Osteocyte (in vitro differentiated cells): Measurements from ENCODE around the gene LBX1. TPM values are rescaled to one million over a fixed set of nuclear protein-coding genes. Genes with fewer than 3 reads are reported as not detected.

Experiments used
- DNase-seq: peaks from one replicate; pipeline ENCODE4 v3.0.0; 2021; ENCODE audit warnings: mixed read lengths; ENCODE audit not compliant: unreplicated experiment; ENCODE audit errors: extremely low spot score
- H3K27ac Mint-ChIP-seq: one replicate; pipeline ENCODE4 v1.8.0; 2021; ENCODE audit warnings: mild to moderate bottlenecking, mixed read lengths; ENCODE audit not compliant: unreplicated experiment
- H3K27me3 Mint-ChIP-seq: one replicate; pipeline ENCODE4 v1.8.0; 2021; ENCODE audit warnings: mixed read lengths; ENCODE audit not compliant: unreplicated experiment
- H3K36me3 Mint-ChIP-seq: one replicate; pipeline ENCODE4 v1.8.0; 2021; ENCODE audit warnings: mixed read lengths; ENCODE audit not compliant: unreplicated experiment
- H3K4me1 Mint-ChIP-seq: one replicate; pipeline ENCODE4 v1.8.0; 2021; ENCODE audit warnings: mixed read lengths; ENCODE audit not compliant: unreplicated experiment
- H3K4me3 Mint-ChIP-seq: one replicate; pipeline ENCODE4 v1.8.0; 2021; ENCODE audit warnings: mild to moderate bottlenecking, moderate library complexity, mixed read lengths; ENCODE audit not compliant: unreplicated experiment
- H3K9me3 Mint-ChIP-seq: one replicate; pipeline ENCODE4 v1.8.0; 2021; ENCODE audit warnings: mixed read lengths; ENCODE audit not compliant: unreplicated experiment
- CTCF ChIP-seq: fragments of 200-600 bp; sonication (generic); IDR thresholded peaks from 2 replicates; pipeline ENCODE4 v1.5.0; 2021; ENCODE audit warnings: antibody characterized with exemption, mild to moderate bottlenecking, moderate library complexity
- total RNA-seq: library from RNA; stranded (reverse); gene quantifications from 2 replicates; pipeline ENCODE4 v1.2.1, GENCODE V29; 2021

Gene LBX1
- total RNA-seq, 1 donor from 2014 or later: not detected

DNA sequence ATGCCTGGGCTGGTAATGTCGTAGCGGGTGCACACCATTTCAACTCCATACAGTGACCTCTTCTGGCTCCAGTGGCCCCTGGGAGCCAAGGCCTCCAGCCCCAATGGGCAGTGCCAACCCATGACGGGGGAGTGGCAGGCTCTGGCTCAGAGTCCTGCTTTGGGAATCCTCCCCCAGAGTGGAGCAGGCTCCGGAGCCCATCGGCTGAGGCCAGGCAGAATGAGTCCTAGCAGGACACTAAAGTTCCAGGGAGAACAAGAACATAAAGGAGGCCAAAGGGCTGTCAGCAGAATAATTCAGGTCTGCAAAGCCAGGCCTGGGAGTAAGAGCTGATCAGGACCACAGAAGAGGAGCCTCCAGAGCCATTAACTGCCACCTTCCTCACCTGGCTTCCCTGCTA, 33.3 kb downstream of the LBX1 start:
- no peaks in the 10 kb centered on the region for H3K4me1 Mint-ChIP-seq
- H3K36me3 Mint-ChIP-seq: no peaks in the 10 kb centered on the region
- H3K27ac Mint-ChIP-seq: no peak overlapping the region
- no peak for TF ChIP-seq CTCF
- no peaks in the 10 kb centered on the region for H3K9me3 Mint-ChIP-seq
- peaks cover 46% of the 10 kb centered on the region for H3K27me3 Mint-ChIP-seq
- H3K4me3 Mint-ChIP-seq: no peak overlapping the region
- no peak for DNase-seq

DNA sequence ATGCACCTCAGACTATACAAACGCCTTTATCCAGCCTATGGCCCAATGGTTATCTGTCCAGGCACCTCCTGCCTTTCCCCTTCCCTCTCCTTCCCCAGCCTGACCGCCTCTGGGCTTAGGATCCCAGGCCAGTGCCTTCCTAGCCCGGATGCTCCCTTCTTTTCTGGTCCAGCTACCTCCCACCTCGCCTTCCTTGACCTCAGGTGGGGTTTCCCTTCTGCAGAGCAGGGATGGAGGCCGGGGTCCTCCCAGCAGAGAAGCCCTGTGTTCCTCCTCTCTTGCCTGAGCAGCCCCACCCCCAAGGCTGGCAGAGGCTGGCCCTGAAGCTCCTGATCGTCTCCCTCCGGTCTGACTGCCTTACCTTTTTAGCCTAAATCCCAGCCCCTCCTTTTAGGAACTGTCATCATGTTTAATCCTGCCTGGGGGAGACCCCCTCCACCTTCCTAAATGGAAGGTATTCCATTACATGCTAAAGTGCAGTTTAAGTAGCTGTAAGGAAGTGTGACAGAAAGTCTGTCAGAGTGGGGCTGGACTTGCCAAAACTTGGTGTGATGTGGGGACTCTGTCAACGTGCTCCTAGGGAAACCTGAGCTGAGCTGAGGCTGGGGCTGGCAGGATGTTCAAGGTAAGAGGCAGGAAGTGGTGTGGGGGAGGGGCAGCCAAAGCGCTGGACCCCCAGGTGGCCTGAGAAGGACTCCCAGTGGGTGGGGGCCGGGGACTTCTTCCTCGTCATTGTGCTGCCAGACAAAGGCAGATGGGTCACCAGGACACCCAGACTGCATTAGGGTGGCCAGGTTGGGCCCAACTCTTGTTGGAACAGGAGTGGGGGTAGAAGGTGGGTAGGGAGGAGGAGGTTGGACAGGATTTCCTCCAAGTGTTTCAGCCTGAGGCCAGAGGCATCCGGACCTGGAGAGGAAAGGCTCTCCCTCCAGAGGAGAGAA, 39.5 kb downstream of the LBX1 start:
- Mint-ChIP-seq H3K36me3 (no peaks in the 10 kb centered on the region), H3K9me3 (no peaks in the 10 kb centered on the region), H3K4me1 (no peaks in the 10 kb centered on the region), H3K4me3 (no peak overlapping the region), H3K27me3 (peaks cover 16% of the 10 kb centered on the region), H3K27ac (no peak overlapping the region)
- DNase-seq: no peak
- TF ChIP-seq CTCF: no peak

DNA sequence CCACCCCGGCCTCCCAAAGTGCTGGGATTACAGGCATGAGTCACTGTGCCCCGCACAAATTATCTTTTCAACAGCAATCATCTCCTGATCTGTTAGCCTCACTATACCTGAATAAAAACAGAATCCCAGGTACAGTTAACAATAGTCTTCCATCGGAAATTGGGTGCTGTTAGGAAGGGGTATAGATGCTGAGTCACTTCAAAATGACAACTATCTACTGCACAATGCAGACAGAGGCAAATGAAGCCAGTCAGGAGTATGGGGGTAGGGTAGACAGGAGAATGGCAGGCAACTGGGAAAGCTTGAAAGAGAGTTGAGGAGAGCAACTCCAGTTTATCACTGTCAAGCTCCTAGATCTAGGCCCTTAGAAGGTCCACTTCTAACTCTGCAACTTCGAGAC, 40.3 kb downstream of the LBX1 start:
- H3K36me3 Mint-ChIP-seq: no peaks in the 10 kb centered on the region
- H3K4me3 Mint-ChIP-seq: no peak overlapping the region
- H3K4me1 Mint-ChIP-seq: no peaks in the 10 kb centered on the region
- no peak for DNase-seq
- peaks cover 10% of the 10 kb centered on the region for H3K27me3 Mint-ChIP-seq
- H3K27ac Mint-ChIP-seq: no peak overlapping the region
- H3K9me3 Mint-ChIP-seq: no peaks in the 10 kb centered on the region
- TF ChIP-seq CTCF: no peak

DNA sequence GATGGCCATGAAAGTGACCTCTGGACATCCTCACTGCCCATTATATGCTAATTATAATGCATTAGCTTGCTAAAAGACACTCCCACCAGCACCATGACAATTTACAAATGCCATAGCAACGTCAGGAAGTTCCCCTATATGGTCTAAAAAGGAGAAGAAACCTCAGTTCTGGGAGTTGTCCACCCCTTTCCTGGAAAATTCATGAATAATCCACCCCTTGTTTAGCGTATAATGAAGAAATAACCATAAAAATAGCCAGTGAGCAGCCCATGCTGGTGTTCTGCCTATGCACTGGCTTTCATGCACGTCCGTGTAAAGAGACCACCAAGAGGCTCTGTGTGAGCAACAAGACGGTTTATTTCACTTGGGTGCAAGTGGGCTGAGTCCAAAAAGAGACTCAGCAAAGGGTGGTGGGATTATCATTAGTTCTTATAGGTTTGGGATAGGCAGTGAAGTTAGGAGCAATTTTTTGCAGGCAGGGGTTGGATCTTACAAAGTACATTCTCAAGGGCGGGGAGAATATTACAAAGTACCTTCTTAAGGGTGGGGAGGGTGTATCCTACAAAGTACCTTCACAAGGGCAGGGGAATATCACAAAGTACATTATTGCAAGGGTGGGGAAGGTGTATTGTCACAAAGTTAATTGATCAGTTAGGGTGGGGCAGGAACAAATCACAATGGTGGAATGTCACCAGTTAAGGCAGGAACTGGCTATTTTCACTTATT, 45.6 kb downstream of the LBX1 start:
- DNase-seq: no peak
- no peaks in the 10 kb centered on the region for H3K4me1 Mint-ChIP-seq
- H3K36me3 Mint-ChIP-seq: no peaks in the 10 kb centered on the region
- no peaks in the 10 kb centered on the region for H3K9me3 Mint-ChIP-seq
- no peak overlapping the region for H3K27ac Mint-ChIP-seq
- H3K27me3 Mint-ChIP-seq: peaks cover 19% of the 10 kb centered on the region
- no peak overlapping the region for H3K4me3 Mint-ChIP-seq
- TF ChIP-seq CTCF: no peak

GRCh38 chr10:101182936-101183335, 46.3 kb downstream of the LBX1 start:
- no peak overlapping the region for H3K4me3 Mint-ChIP-seq
- no peaks in the 10 kb centered on the region for H3K9me3 Mint-ChIP-seq
- no peak overlapping the region for H3K27ac Mint-ChIP-seq
- no peaks in the 10 kb centered on the region for H3K4me1 Mint-ChIP-seq
- no peak for TF ChIP-seq CTCF
- peaks cover 19% of the 10 kb centered on the region for H3K27me3 Mint-ChIP-seq
- no peak for DNase-seq
- no peaks in the 10 kb centered on the region for H3K36me3 Mint-ChIP-seq
